VCaP (cell line): Measurements from ENCODE around the gene RBMS1.

Source experiments
- H3K27ac ChIP-seq: fragments of 450-650 bp; 2 replicates; pipeline ENCODE4 v1.5.1; 2017
- TF ChIP-seq, protein P1 (sequence below): fragments of 450-650 bp; conservative IDR thresholded peaks from 2 replicates; pipeline ENCODE4 v1.5.1; 2017; ENCODE audit warnings: mild to moderate bottlenecking, moderate library complexity

Gene RBMS1

DNA sequence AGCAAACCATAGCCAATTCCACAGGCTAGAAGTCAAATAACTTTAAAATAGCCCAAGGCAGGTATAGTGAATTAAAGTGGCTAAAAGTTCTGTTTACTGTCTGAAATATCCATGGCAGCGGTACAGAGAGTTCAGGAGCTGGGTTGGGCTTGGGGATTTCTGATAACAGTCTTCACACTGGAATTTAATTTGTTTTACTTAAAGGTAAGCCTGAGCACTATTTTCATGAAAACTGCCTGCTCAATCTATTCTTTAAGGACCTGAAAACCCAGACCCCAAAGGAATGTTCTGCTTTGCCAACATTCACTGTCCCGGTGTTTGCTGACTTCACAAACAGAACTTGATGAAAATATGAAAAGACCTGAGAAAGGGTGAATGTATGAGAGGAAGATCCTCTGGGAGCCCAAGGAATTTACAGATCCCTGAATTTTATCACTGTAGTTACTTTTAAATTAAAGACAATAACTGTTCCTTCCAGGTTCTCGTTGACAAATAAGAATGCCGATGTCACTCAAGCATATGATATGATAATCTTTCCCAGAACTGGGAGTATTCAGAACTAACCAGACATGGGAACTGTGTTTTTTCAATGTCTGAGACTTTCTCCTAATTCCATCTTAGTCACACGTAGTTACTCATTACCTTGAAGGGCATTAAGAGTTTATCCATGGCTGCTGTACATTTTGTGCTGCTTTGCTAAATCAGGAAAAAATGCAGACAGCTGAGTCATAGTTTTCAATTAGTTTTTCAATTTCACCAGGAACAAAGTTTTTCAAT is 265.3 kb downstream of the RBMS1 start:
- TF ChIP-seq, protein P1, sequence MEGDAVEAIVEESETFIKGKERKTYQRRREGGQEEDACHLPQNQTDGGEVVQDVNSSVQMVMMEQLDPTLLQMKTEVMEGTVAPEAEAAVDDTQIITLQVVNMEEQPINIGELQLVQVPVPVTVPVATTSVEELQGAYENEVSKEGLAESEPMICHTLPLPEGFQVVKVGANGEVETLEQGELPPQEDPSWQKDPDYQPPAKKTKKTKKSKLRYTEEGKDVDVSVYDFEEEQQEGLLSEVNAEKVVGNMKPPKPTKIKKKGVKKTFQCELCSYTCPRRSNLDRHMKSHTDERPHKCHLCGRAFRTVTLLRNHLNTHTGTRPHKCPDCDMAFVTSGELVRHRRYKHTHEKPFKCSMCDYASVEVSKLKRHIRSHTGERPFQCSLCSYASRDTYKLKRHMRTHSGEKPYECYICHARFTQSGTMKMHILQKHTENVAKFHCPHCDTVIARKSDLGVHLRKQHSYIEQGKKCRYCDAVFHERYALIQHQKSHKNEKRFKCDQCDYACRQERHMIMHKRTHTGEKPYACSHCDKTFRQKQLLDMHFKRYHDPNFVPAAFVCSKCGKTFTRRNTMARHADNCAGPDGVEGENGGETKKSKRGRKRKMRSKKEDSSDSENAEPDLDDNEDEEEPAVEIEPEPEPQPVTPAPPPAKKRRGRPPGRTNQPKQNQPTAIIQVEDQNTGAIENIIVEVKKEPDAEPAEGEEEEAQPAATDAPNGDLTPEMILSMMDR: no peak
- no peak overlapping the region for H3K27ac ChIP-seq

DNA sequence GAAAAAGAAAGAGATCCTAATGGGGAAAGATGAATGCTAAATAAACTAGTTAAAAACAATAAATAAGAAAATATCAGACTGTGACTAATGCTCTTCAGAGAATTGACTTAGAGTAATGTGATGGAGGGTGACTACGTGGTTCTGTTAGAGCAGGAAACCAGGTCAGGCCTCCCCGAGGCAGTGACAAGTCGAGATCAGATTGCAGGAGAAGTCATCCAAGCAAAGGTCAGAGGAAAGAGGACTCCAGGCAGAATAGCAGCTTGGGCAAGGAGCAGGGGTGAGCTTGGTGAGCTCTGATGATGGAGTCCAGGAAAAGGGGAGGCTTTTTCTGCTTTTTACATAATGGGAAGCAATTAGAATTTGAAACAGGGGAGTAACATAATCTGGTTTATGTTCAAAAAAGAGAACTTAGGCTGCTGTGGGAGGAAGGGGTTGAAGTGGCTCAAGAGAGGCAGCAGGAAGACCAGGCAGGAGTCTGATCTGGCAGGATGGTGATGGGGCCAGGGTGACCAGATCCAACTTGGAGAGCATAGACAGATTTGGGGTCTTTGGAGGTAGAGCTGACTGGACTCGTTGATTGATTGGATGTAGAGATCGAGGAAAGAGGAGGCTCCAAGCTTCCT is 266.2 kb downstream of the RBMS1 start:
- H3K27ac ChIP-seq: no peak overlapping the region
- TF ChIP-seq, protein P1: no peak

DNA sequence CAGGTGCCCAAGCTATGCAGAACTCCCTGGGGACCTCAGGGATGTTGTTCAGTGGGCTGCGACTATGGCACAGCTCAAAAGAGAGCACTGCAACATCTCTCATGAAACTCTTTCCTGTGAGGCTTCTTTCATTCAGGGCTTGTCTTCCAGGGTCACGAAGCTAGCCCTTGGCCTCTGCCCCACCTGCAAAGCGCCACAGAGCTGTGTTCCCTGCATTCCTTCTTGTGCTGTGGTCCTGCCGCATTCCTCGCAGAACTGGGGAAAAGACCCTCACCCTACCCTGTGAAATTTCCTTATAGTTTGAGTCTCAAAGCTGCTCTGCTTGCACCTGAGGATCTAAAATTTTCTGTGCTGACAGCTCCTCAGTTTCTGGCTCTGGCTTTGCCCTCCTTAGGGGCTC is 267.2 kb downstream of the RBMS1 start:
- no peak overlapping the region for H3K27ac ChIP-seq
- TF ChIP-seq, protein P1: no peak

DNA sequence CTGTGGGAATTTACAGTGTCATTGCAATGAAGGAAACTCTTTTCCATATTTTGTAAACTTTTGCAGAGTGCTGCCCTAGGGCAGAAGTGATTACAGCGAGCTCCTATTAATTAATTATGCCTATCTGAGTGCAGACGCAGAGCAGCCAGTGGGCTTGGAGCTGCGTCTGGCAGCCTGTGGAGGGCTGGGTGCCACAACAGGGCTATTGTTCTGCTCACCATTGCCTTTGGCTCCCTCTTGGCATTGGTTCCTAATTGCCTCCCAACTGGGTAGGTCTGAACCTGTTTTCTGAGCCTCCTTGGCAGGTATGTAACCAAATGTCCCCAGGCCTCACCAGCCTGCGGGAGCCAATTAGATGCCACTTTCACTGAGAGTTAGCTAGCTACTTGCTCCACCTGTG is 267.9 kb downstream of the RBMS1 start:
- no peak overlapping the region for H3K27ac ChIP-seq
- TF ChIP-seq, protein P1: no peak

DNA sequence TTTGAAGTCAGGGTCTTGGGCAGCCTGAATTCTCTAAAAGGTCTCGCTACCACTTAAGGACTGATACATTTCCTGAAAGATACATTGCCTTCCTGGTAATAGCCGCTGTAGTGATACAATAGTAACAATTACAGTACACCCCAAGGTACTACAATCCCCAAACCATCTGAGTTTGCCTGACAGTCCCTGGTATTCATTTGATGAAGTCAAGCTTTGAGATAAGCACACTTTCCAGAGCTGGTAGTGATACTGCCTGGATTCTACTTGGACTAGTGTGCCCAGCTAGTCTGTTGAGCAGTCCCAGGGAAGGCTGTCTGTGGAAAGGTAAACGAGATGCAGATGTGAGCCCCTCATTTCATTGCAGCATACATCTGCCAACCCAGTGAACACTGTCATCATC is 269.1 kb downstream of the RBMS1 start:
- TF ChIP-seq, protein P1: no peak
- no peak overlapping the region for H3K27ac ChIP-seq

DNA sequence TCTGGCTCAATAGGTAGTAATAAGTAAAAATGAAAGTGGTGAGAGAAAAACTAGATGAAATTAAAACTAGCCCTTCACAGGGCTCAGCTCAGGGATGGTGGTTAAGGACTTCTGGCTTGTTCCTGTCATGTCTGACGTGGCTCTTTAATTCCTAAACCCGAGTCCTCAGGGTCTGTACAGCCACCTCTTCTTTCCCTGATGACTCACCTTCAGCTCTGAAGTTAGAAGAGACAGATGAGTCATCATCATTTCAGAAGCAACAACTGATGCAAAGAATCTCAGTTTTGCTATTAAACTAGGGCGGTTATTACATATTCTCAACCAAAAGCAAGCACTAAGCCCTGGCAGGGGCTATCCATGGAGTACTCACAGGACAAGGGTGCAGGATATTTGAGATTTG is 269.5 kb downstream of the RBMS1 start:
- no peak overlapping the region for H3K27ac ChIP-seq
- TF ChIP-seq, protein P1: no peak

DNA sequence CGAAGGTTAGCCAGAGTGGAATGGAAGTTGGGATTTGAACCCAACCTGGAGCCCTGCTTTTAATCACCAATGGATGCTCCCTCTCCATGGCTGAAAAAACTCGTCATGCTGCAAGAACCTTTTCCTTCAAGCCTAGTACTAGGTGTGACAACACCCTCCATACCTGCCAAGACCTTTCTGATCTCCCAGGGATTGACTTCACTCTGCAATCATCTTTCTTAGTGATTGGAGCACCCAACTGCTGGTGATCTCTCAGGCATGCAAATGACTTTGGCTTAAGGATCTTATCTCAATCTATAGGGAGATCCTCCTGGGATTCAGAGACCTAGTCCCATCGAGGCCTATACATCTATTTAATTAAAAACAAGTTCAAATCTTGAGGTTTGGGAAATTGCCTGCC is 270.0 kb downstream of the RBMS1 start:
- TF ChIP-seq, protein P1: no peak
- H3K27ac ChIP-seq: no peak overlapping the region
